B cell (primary cell): ENCODE data around the gene DLST. TPM values are rescaled to one million over a fixed set of nuclear protein-coding genes. Genes with fewer than 3 reads are reported as not detected.

ENCODE experiments used
- ATAC-seq: fragments of 200-7000 bp; cut with Tn5 transposase; one replicate; pipeline ENCODE4 v1.10.0; 2021; ENCODE audit warnings: low read depth, mild to moderate bottlenecking, moderate number of reproducible peaks, moderate library complexity
- CTCF ChIA-PET: fragments of 350-600 bp; sonication (Branson Sonifier 250); formaldehyde crosslinking; loops from one replicate; lab custom pipeline; 2021; ENCODE audit warnings: antibody characterized with exemption, inconsistent platforms; lab: Charles Lee
- POLR2A ChIA-PET: fragments of 350-600 bp; sonication (Branson Sonifier 250); formaldehyde crosslinking; loops from one replicate; lab custom pipeline; 2021; ENCODE audit warnings: antibody characterized with exemption; lab: Charles Lee
- DNase-seq: peaks from one replicate; pipeline ENCODE4 v3.0.0; 2013
- H2AFZ ChIP-seq: 2 replicates; pipeline ENCODE4 v1.6.1; 2012; ENCODE audit warnings: mild to moderate bottlenecking, low read depth, low read length; ENCODE audit not compliant: insufficient read depth, poor library complexity, severe bottlenecking
- H3K27ac ChIP-seq, 2 donors: 1 replicate in 1 of 2; 2 replicates in 1 of 2; pipeline ENCODE4 v1.5.1; 2012 to 2013; ENCODE audit warnings: low read length in 2 of 2, mild to moderate bottlenecking in 2 of 2, moderate library complexity in 1 of 2
- H3K27me3 ChIP-seq, 4 experiments: fragments of 200-600 bp in 1 of 4; sonication (generic) in 1 of 4; replicated peaks in 1 of 4; 1 replicate in 2 of 4; 2 replicates in 2 of 4; pipeline versions ENCODE4 v1.6.1 to v1.7.0; 2013 to 2016; ENCODE audit warnings: low read length in 3 of 4, mild to moderate bottlenecking in 2 of 4, mixed read lengths in 1 of 4, moderate library complexity in 1 of 4; ENCODE audit not compliant: insufficient read depth in 4 of 4, control insufficient read depth in 3 of 4; ENCODE audit errors: control extremely low read depth in 1 of 4
- H3K36me3 ChIP-seq, 2 experiments: replicated peaks in 1 of 2; 1 replicate in 1 of 2; 2 replicates in 1 of 2; pipeline versions ENCODE4 v1.6.1 to v1.7.1; 2013; ENCODE audit warnings: low read length in 1 of 2; ENCODE audit not compliant: insufficient read depth in 2 of 2, control insufficient read depth in 1 of 2; ENCODE audit errors: control extremely low read depth in 1 of 2, extremely low read depth in 1 of 2
- H3K4me1 ChIP-seq, 2 donors: fragments of 200-600 bp in 1 of 2; sonication (generic) in 1 of 2; 1 replicate in 1 of 2; 2 replicates in 1 of 2; pipeline versions ENCODE4 v1.5.1 to v1.6.1; 2013 to 2017; ENCODE audit warnings: low read length in 2 of 2; ENCODE audit not compliant: control insufficient read depth in 2 of 2, insufficient read depth in 2 of 2
- H3K4me2 ChIP-seq: replicated peaks from 2 replicates; pipeline ENCODE3; 2012; ENCODE audit warnings: mild to moderate bottlenecking, low read depth, low read length; ENCODE audit not compliant: poor library complexity, severe bottlenecking
- H3K4me3 ChIP-seq, 5 experiments: fragments of 200-600 bp in 1 of 5; sonication (generic) in 1 of 5; 1 replicate in 3 of 5; 2 replicates in 2 of 5; pipeline versions ENCODE4 v1.5.1 to v1.7.0; 2011 to 2016; ENCODE audit warnings: low read length in 4 of 5, mild to moderate bottlenecking in 4 of 5, low read depth in 2 of 5, control low read depth in 1 of 5, moderate library complexity in 1 of 5; ENCODE audit not compliant: insufficient read depth in 1 of 5; ENCODE audit errors: control extremely low read depth in 1 of 5, extremely low read depth in 1 of 5
- H3K79me2 ChIP-seq: fragments of 200-600 bp; sonication (generic); one replicate; pipeline ENCODE4 v1.6.0; 2016; ENCODE audit warnings: low read length; ENCODE audit not compliant: control insufficient read depth, insufficient read depth
- H3K9ac ChIP-seq: fragments of 200-600 bp; sonication (generic); 2 replicates; pipeline ENCODE4 v1.6.1; 2017; ENCODE audit warnings: mild to moderate bottlenecking, low read length, moderate library complexity
- H3K9me3 ChIP-seq, 3 donors: one replicate each; pipeline versions ENCODE4 v1.6.1 to v1.7.1; 2013; ENCODE audit warnings: low read length in 2 of 3; ENCODE audit not compliant: control insufficient read depth in 2 of 3, insufficient read depth in 1 of 3; ENCODE audit errors: control extremely low read depth in 1 of 3
- H4K20me1 ChIP-seq: 2 replicates; pipeline ENCODE4 v1.6.0; 2012; ENCODE audit warnings: mild to moderate bottlenecking, low read length; ENCODE audit not compliant: insufficient read depth, control insufficient read depth, poor library complexity, severe bottlenecking
- H3K27ac Mint-ChIP-seq: one replicate; pipeline ENCODE4 v1.8.0; 2021; ENCODE audit warnings: mixed read lengths
- H3K27me3 Mint-ChIP-seq: one replicate; pipeline ENCODE4 v1.8.0; 2021; ENCODE audit warnings: mixed read lengths
- H3K4me1 Mint-ChIP-seq: one replicate; pipeline ENCODE4 v1.8.0; 2021; ENCODE audit warnings: mixed read lengths
- H3K4me3 Mint-ChIP-seq: one replicate; pipeline ENCODE4 v1.8.0; 2021; ENCODE audit warnings: mixed read lengths
- H3K9me3 Mint-ChIP-seq: one replicate; pipeline ENCODE4 v1.8.0; 2022; ENCODE audit warnings: mixed read lengths; ENCODE audit not compliant: insufficient read depth
- CTCF ChIP-seq: fragments of 200-600 bp; IDR thresholded peaks from one replicate; pipeline ENCODE4 v1.8.0; 2022; ENCODE audit warnings: antibody characterized with exemption, mild to moderate bottlenecking
- EZH2 ChIP-seq: IDR thresholded peaks from 2 replicates; pipeline ENCODE4 v1.6.1; 2012; ENCODE audit warnings: borderline replicate concordance, low read depth, mild to moderate bottlenecking, moderate library complexity, low read length; ENCODE audit not compliant: insufficient read depth, poor library complexity, severe bottlenecking
- WGBS: methylation state at CpG from one replicate; pipeline ENCODE4 v1.1.5; 2013; ENCODE audit warnings: missing lambda C conversion rate; ENCODE audit not compliant: insufficient coverage; 5-methylcytosine and 5-hydroxymethylcytosine counted together
- intact Hi-C: fragments of 100-400 bp; cut with micrococcal nuclease; formaldehyde crosslinking; loops from one replicate; pipeline ENCODE4 v1.10.0; 2022
- polyA plus RNA-seq: library from polyadenylated mRNA; depleted of rRNA; stranded (reverse); fragments of >200 nt; gene quantifications from 2 replicates; pipeline ENCODE4 v1.2.3, GENCODE V29; 2012
- total RNA-seq, 2 donors: library from RNA; stranded (reverse); fragments of 120-200 nt in 1 of 2; gene quantifications; 1 replicate in 1 of 2; 2 replicates in 1 of 2; pipeline versions ENCODE4 v1.2.3 to v1.2.4, GENCODE V29; 2013 to 2022

The DLST gene
- total and polyA plus RNA-seq, 2 donors (not counting 1 experiment from before 2014, with no cell fraction given) = 73.1 to 89.5 TPM

GRCh38 chr14:74915826-74916225, 34.1 kb downstream of the DLST start:
- Histone ChIP-seq H3K9me3 (no peaks in the 10 kb centered on the region), H3K27me3 (no peaks in the 10 kb centered on the region), H2AFZ (no peak overlapping the region), H3K4me1 (no peaks in the 10 kb centered on the region), H3K27ac (no peak overlapping the region), H4K20me1 (no peaks in the 10 kb centered on the region), H3K79me2 (no peaks in the 10 kb centered on the region), H3K9ac (no peak overlapping the region), H3K4me2 (no peak overlapping the region), H3K4me3 (no peak overlapping the region), H3K36me3 (no peaks in the 10 kb centered on the region)
- CTCF ChIA-PET = interaction anchor here (0.9 to 1.9 kb wide), 5 partner anchors 55 to 174 kb away, joined by 3 to 5 read pairs (median 4); no protein-coding TSS in a partner anchor
- POLR2A ChIA-PET = no interaction called here
- H3K9me3 Mint-ChIP-seq = no peaks in the 10 kb centered on the region
- no peaks in the 10 kb centered on the region for H3K27me3 Mint-ChIP-seq
- no peak for TF ChIP-seq EZH2
- no peak for TF ChIP-seq CTCF
- no peak overlapping the region for H3K27ac Mint-ChIP-seq
- WGBS = 69% methylated on average over 7 of the region's 7 CpGs
- no peaks in the 10 kb centered on the region for H3K4me1 Mint-ChIP-seq
- DNase-seq = no peak
- no peak overlapping the region for H3K4me3 Mint-ChIP-seq
- intact Hi-C loops = no loop called here
- no peak for ATAC-seq

GRCh38 chr14:74917178-74917543, 35.4 kb downstream of the DLST start:
- no peaks in the 10 kb centered on the region for H3K9me3 Mint-ChIP-seq
- no peak overlapping the region for H3K4me3 Mint-ChIP-seq
- Histone ChIP-seq H3K27ac (no peak overlapping the region), H3K9ac (no peak overlapping the region), H3K79me2 (no peaks in the 10 kb centered on the region), H3K36me3 (no peaks in the 10 kb centered on the region), H3K4me2 (no peak overlapping the region), H4K20me1 (no peaks in the 10 kb centered on the region), H2AFZ (no peak overlapping the region), H3K4me1 (no peaks in the 10 kb centered on the region), H3K27me3 (no peaks in the 10 kb centered on the region), H3K4me3 (no peak overlapping the region), H3K9me3 (no peaks in the 10 kb centered on the region)
- no peak for DNase-seq
- intact Hi-C loops = no loop called here
- H3K27me3 Mint-ChIP-seq = no peaks in the 10 kb centered on the region
- no peak overlapping the region for H3K27ac Mint-ChIP-seq
- no peak for ATAC-seq
- H3K4me1 Mint-ChIP-seq = no peaks in the 10 kb centered on the region
- no CpG with 5 or more reads among the region's 5 CpGs for WGBS
- TF ChIP-seq EZH2 = no peak
- TF ChIP-seq CTCF = no peak
- POLR2A ChIA-PET = no interaction called here
- CTCF ChIA-PET = interaction anchor here (1.1 to 1.9 kb wide), 8 partner anchors 11 to 171 kb away, joined by 3 to 5 read pairs (median 4); no protein-coding TSS in a partner anchor
